DMS153 treated with DMSO at 0.1 percent for 48 hours (cell line): ENCODE results near the gene ZNF112.
"Not testable (repeated sequence)": the region's sequence is repeated elsewhere in the genome, so short reads cannot be mapped to it uniquely, and the experiment has no call there.

Source experiments
- DNase-seq: peaks from one replicate; lab custom pipeline; 2025; ENCODE audit not compliant: unreplicated experiment; lab: John Stamatoyannopoulos, UW

Gene ZNF112

GRCh38 chr19:44356383-44357111 lies at the start of gene ZNF112:
Gene ZNF112 (minus strand): TSS chr19:44356680. CDS start chr19:44340539, 16,141 bp downstream.
- DNase-seq: peak; percentile 94

GRCh38 chr19:44401139-44402115 lies 44.9 kb upstream of the ZNF112 start, which contains the start of gene ZNF285:
Gene ZNF285 (minus strand): TSS chr19:44401608. CDS start chr19:44397213, 4,395 bp downstream.
- no peak for DNase-seq

GRCh38 chr19:44389268-44389667 lies 32.8 kb upstream of the ZNF112 start:
- DNase-seq: not testable (repeated sequence)

- DNase-seq: no peak
These were observed 18.3 kb upstream of the ZNF112 start for GRCh38 chr19:44374789-44375188.

GRCh38 chr19:44371815-44372480 lies 15.5 kb upstream of the ZNF112 start:
- no peak for DNase-seq

GRCh38 chr19:44367024-44367423 lies 10.5 kb upstream of the ZNF112 start:
- no peak for DNase-seq

- DNase-seq: no peak
These were observed 9.9 kb downstream of the ZNF112 start for GRCh38 chr19:44346556-44346955.

- no peak for DNase-seq
These were observed 10.5 kb downstream of the ZNF112 start for GRCh38 chr19:44345959-44346358.

- no peak for DNase-seq
These were observed 12.2 kb downstream of the ZNF112 start for GRCh38 chr19:44344255-44344654.

- no peak for DNase-seq
These were observed 14.7 kb downstream of the ZNF112 start for GRCh38 chr19:44341794-44342193.

- not testable (repeated sequence) for DNase-seq
These were observed 21.8 kb downstream of the ZNF112 start for GRCh38 chr19:44334639-44335038.

GRCh38 chr19:44332145-44332544 lies 24.3 kb downstream of the ZNF112 start:
- no peak for DNase-seq

GRCh38 chr19:44315883-44316282 lies 40.6 kb downstream of the ZNF112 start:
- no peak for DNase-seq

GRCh38 chr19:44313231-44313630 lies 43.2 kb downstream of the ZNF112 start:
- DNase-seq: no peak

GRCh38 chr19:44308011-44308410 lies 48.5 kb downstream of the ZNF112 start:
- no peak for DNase-seq

GRCh38 chr19:44306283-44306682 lies 50.2 kb downstream of the ZNF112 start:
- no peak for DNase-seq

GRCh38 chr19:44305457-44305856 lies 51.0 kb downstream of the ZNF112 start:
- DNase-seq: no peak

- DNase-seq: peak; percentile 88
These were observed 51.8 kb downstream of the ZNF112 start, which contains the start of gene ZNF235 for GRCh38 chr19:44304659-44305193. Gene ZNF235 (minus strand): TSS chr19:44305025. CDS start chr19:44303404, 1,621 bp downstream.

- no peak for DNase-seq
These were observed 52.4 kb downstream of the ZNF112 start for GRCh38 chr19:44303976-44304568.

GRCh38 chr19:44303320-44303719 lies 53.2 kb downstream of the ZNF112 start:
- DNase-seq: no peak
